GM21367 (cell line): Measurements from ENCODE around the gene THRB.

ENCODE experiments used
- ATAC-seq: cut with Tn5 transposase; IDR thresholded peaks from one replicate; pipeline ENCODE4 v1.9.1; 2021; ENCODE audit not compliant: unreplicated experiment

Gene THRB

DNA sequence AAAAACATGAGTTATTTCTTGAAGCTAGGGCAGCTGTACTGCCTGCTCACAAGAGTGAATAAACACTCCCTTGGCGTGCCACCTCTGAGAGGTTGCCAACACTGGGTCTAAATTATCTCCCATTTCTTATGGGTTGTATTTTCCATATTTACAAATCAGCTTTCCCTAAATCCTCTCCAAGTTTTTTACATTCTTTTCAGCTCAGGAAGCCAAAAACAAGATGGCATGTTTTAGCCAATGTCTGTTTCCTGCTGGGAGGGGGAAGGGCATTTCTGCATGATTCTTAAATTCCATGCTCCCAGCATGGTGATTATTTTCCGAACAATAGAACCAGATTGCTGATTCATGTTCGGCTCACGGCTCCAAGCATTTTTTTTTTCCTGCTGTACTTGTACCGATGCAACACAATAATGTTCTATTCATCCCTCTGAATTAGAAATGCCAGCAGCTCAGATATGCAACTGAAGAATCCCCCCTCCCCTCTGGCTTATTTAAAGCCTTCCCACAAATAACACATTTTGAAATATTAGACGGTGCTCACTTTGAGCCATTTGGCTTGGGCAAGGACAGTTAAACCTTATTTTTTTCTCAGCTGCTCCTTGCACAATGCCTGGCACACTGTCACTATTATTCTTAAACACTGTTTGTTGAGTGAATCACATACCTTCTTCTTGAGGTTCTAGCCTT is 252.5 kb downstream of the THRB start:
- ATAC-seq = no peak

DNA sequence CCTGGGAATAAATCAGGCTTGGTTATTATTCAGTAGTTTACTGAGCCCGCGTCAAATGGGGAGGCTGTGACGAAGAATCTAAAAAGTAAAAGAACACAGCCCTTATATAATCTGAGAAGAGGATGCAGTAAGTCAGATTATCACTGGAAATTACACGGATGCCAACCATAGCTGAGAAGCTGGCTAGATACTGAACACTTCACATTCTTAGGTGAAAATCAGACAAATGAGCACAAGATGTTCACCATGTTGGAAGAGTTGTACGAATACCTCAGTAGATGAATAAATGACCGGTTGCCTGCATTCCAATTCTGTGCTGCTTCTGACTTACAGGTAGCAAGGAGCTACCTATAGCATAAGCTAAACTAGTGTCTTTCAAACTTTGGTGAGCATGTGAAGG is 254.3 kb downstream of the THRB start:
- ATAC-seq = no peak

- peak; percentile 93 for ATAC-seq
Measured at GRCh38 chr3:24237971-24238706, 256.5 kb downstream of the THRB start.

DNA sequence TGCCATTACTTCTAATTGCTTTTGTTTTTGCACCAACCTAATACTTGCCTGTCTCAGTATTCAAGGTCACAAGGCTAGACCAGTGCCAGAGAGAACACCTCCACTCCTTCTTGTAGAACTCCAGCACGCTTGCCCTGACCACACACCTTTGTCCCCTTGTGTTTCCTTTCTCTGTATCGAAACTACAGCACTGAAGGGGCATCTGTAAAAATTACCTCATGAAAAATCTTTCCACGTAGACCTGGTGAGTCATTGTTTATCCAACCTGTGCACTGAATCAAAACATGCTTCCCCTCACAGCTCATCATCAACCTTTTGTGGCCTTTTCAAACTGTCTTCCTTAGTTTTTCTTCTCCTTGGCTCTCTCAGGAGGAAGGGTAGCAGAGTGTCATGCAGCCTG is 259.5 kb downstream of the THRB start:
- no peak for ATAC-seq

DNA sequence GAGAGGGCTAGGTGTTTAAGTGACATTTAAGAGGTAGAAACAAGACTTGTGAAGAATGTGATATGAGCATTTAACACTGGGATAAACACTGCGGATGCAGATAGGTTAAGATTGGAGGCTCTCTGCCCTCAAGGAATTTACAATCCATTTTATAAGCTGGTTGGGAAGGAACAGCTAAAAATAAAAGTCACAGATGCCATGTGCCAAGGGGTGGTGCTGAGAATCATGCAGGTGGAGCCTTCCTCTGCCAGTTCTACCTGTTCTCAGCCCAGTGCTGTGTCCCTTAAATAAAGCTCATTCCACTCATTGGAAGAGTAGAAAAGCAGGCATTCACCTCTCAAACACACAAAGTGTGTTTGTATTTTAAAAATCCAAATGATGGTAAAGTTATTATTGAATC is 261.9 kb downstream of the THRB start:
- no peak for ATAC-seq

DNA sequence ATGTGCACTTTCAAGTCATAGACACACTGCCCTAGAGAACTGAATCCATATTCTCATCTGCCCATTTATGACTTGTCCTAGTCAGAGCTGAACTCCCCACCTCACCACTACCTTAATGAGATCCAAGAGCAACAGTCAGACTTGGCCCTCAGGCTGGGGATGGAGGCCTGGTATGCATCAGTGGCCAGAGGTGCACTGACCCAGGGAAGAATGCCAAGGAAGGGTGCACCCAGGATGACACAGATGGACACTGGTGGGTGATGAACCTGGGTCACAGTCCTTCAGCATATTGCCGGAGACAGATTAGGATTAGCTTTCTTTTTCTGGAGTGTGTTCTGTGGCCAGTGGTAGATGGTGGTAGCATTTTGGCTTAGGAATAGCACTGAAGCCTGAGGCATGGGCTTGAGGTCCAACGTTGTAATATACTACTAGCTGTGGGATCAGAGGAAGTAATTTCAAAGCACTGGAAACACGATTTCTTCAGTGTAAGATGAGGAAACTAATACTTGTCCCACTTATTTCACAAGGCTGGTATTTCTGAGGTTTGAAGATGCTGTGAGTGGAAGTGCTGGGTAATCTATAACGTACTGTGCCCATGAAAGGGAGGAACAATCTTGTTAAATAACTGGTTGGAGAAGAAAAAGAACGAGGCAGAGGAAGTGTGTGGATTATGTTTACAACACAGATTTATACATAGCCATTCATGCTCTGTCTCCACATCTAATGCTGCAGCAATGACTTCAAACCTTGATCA is 265.0 kb downstream of the THRB start:
- no peak for ATAC-seq

DNA sequence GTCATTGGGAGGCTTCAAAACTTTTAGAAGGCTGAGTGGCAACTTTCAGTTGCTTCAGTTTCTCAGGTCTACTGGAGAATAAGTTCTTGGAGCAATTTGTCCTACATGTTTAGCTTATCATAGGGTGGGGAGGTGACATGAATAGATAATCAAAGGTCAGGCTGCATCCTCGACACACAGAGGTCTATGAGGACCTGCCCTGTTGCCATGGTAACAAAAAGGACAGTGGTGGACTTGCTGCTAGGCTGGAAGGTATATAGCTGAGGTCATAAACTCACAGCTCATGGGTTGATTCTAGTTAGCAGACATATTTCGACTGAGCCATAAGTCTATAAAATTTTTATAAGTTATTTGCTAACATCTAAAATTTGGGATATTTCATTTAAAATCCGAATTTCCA is 267.0 kb downstream of the THRB start:
- no peak for ATAC-seq

GRCh38 chr3:24226397-24226796 is 268.3 kb downstream of the THRB start:
- no peak for ATAC-seq

- ATAC-seq = no peak
Measured at GRCh38 chr3:24225385-24225950, 269.2 kb downstream of the THRB start.

GRCh38 chr3:24224666-24225384 is 269.8 kb downstream of the THRB start:
- no peak for ATAC-seq

DNA sequence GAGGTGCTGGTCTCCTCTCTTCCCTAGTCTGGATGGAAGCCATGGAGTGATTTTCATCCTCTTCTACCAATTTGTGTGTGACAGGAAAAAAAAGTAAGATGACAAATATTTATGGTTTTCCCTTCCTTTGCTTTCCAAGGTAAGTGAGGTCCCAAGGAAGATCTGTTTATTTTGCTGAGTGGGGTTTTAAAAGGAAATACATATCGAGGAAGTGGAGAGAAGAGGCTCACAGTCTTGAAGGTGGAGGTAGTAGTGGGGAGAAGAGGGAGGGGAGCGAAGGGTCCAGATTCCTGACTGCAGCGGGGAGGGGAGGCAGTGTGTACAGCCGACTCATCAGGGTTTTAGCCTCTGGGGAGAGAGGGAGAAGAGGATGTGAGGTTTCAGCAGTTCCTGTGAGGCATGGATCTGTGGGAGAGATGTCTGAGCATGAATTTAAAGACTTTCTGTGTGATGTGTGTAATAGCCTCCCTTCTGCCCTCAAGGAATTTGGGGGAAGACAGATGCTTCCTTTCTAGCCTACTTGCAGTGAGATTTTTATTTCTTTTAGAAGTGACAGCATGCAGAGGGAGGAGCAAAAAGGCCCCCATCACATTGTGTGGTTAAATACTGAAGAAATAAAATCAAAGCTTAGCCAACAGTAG is 272.4 kb downstream of the THRB start:
- ATAC-seq = no peak

GRCh38 chr3:24220859-24221657 is 273.6 kb downstream of the THRB start:
- no peak for ATAC-seq

- no peak for ATAC-seq
Measured at GRCh38 chr3:24215502-24215901, 279.1 kb downstream of the THRB start.

GRCh38 chr3:24211381-24211780 is 283.3 kb downstream of the THRB start:
- ATAC-seq = no peak

DNA sequence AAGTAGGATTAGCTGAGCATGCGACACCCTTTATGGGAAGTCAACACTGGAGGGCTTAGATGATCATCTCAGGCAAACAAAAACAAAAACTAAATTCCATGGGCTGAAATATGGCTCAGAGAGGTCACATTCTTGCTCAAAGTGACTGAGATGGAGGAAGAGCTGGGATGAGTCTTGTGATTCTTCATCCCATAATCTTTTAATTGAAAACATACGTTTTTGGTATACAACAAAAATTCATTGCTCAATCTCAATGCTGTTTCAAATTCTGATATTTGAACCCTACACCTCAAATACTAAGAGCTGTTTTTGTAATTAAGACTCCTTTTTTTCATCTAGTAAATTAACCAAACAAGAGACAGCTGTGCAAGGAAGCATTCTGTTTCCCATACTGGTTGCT is 292.6 kb downstream of the THRB start:
- no peak for ATAC-seq

- no peak for ATAC-seq
Measured at GRCh38 chr3:24201301-24201700, 293.3 kb downstream of the THRB start.

GRCh38 chr3:24199775-24200247 is 294.8 kb downstream of the THRB start:
- no peak for ATAC-seq

DNA sequence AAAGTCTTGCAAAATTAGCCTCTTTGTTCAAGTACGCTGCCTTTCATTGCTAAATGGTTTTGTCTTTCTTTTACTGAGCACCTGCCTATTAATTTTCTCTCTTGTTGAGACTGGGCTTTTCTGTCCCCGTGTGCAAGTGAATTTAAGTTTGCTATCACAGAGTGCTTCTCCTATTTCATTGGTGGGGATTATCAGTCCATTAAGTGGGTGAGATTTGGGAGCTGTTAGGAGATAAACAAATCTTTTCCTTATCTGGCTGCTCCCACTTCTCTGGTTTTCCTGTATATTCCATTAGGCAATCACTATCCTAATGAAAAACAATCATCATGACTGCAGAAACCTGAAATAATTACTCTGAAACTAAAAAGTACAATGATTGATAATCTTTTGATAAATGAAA is 295.4 kb downstream of the THRB start:
- no peak for ATAC-seq

DNA sequence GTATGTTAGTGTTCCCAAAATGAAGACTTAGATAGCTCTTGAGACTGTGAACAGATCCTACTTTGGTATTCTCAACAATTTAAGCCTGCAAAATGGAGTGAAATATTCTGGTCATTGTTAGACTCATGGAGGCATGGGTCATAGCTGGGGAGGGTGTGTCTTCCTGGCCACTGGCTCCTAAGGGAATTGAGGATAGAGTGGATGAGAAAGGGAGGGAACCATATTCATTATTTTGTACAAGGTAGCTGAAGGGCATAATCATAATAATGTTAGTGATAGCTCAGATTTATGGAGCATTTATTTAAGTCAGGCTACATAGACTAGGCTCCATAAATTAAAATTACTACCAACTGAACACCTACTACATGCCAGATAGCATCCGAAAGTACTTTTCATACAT is 295.9 kb downstream of the THRB start:
- no peak for ATAC-seq

DNA sequence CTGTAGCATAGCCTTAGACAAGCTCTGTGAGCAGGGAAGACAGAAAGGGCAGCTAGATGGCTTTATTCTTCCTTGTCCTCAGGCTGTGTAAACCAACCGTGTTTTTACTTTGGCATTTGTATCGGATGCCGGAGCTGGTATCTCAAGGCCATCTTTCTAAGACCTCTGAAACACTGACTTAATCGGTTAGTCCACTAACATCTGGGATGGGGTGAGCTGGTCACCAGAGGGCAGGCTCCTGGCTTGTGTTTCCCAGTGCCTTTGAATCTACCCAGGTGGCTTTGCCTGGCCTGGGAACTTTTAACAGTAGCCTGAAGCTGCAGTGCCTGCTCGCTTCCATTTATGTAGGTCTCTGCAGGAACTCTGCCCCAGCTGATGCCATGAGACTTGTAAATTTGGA is 296.8 kb downstream of the THRB start:
- no peak for ATAC-seq
